OCI-LY1 (cell line): Measurements from ENCODE around the gene VAV3.

ENCODE experiments used
- H2AFZ ChIP-seq: fragments of 200-600 bp; sonication (generic), shearing (Covaris generic); 2 replicates; pipeline ENCODE4 v1.6.0; 2014; ENCODE audit warnings: antibody characterized with exemption, mild to moderate bottlenecking, low read length
- H3F3A ChIP-seq: fragments of 200-600 bp; sonication (generic), shearing (Covaris generic); 2 replicates; pipeline ENCODE4 v1.6.0; 2014; ENCODE audit warnings: mild to moderate bottlenecking, antibody characterized with exemption, low read length, moderate library complexity; ENCODE audit not compliant: insufficient read depth
- H3K27ac ChIP-seq: fragments of 200-600 bp; sonication (generic); 2 replicates; pipeline ENCODE4 v1.5.1; 2014; ENCODE audit warnings: low read length, mixed run types, mild to moderate bottlenecking, low read depth; ENCODE audit not compliant: poor library complexity, severe bottlenecking
- H3K27me3 ChIP-seq: fragments of 200-600 bp; sonication (generic); 2 replicates; pipeline ENCODE4 v1.6.0; 2014; ENCODE audit warnings: antibody characterized with exemption, mild to moderate bottlenecking, low read length, moderate library complexity; ENCODE audit not compliant: insufficient read depth
- H3K36me3 ChIP-seq: fragments of 200-600 bp; sonication (generic); 2 replicates; pipeline ENCODE4 v1.6.1; 2014; ENCODE audit warnings: mild to moderate bottlenecking, antibody characterized with exemption, low read length, moderate library complexity, mixed read lengths; ENCODE audit not compliant: insufficient read depth
- H3K4me1 ChIP-seq: fragments of 200-600 bp; sonication (generic); 2 replicates; pipeline ENCODE4 v1.5.1; 2014; ENCODE audit warnings: mild to moderate bottlenecking, low read length, moderate library complexity; ENCODE audit not compliant: insufficient read depth, severe bottlenecking
- H3K4me2 ChIP-seq: fragments of 200-600 bp; sonication (generic), shearing (Covaris generic); 2 replicates; pipeline ENCODE4 v1.6.1; 2014; ENCODE audit warnings: low read length
- H3K4me3 ChIP-seq: fragments of 200-600 bp; sonication (generic); 2 replicates; pipeline ENCODE4 v1.5.1; 2014; ENCODE audit warnings: low read length, low read depth, mild to moderate bottlenecking, mixed read lengths; ENCODE audit not compliant: poor library complexity, severe bottlenecking
- H3K79me2 ChIP-seq: fragments of 200-600 bp; shearing (Covaris generic); 2 replicates; pipeline ENCODE4 v1.6.1; 2016; ENCODE audit warnings: mixed run types, low read length, mixed read lengths; ENCODE audit not compliant: insufficient read depth
- H3K9ac ChIP-seq: fragments of 200-600 bp; sonication (generic), shearing (Covaris generic); 2 replicates; pipeline ENCODE4 v1.6.1; 2014; ENCODE audit warnings: mild to moderate bottlenecking, low read length, mixed read lengths
- H3K9me2 ChIP-seq: fragments of 200-600 bp; sonication (generic), shearing (Covaris generic); 2 replicates; pipeline ENCODE4 v1.6.1; 2014; ENCODE audit warnings: low read depth, mild to moderate bottlenecking, low read length, mixed read lengths
- H3K9me3 ChIP-seq: fragments of 200-600 bp; shearing (Covaris generic); 2 replicates; pipeline ENCODE4 v1.6.1; 2014; ENCODE audit warnings: low read length, mixed read lengths
- H4K20me1 ChIP-seq: fragments of 200-600 bp; sonication (generic), shearing (Covaris generic); 2 replicates; pipeline ENCODE4 v1.6.0; 2016; ENCODE audit warnings: mild to moderate bottlenecking, low read length; ENCODE audit not compliant: insufficient read depth
- EZH2 ChIP-seq: fragments of 200-600 bp; sonication (generic), shearing (Covaris generic); IDR thresholded peaks from 2 replicates; pipeline ENCODE4 v1.8.0; 2017; ENCODE audit warnings: borderline replicate concordance, mixed run types, mild to moderate bottlenecking, antibody characterized with exemption, low read length, moderate library complexity, mixed read lengths
- TF ChIP-seq, protein P1 (sequence below): fragments of 200-600 bp; sonication (generic), shearing (Covaris generic); IDR thresholded peaks from 2 replicates; pipeline ENCODE4 v1.5.1; 2017; ENCODE audit warnings: mild to moderate bottlenecking, antibody characterized with exemption, low read length, moderate library complexity, mixed read lengths

VAV3 gene

DNA sequence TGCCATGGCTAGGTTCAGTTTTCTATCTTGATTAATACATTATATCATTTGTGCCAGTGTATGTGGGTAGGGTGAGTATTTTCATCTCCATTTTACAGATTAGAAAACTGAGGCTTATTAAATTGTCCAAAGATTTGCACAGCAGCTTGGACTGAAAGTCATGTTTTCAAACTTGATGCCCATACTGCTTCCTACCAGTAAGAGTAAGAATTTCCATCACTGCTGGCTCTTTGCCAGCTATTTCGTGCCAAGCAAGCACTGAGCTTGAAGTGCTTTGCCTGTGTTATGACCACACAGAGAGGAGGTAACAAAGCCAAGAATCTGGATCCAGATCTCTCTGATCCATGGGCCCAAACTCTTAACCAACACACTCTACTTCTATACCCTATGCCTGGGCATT, 295.0 kb downstream of the VAV3 start:
- H3K9ac ChIP-seq: no peak overlapping the region
- no peaks in the 10 kb centered on the region for H3K36me3 ChIP-seq

DNA sequence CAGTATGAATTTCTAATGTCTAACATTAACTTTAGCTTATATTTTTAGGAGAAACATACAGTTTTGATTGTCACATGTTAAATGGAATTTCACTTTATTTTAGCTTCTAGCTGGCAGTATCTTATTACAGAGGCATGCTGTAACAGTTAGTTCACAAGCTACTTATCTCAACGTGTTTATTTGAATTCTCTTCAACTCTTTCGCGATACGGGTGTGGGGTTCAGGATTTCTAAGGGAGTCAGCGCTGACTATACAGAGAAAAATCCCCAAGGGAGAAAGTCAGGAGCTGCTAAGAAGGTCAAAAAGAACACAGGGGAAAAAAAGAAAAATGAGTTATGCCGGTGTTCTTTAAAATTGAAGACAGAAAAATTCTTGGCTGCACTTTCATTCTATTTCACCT, 296.2 kb downstream of the VAV3 start:
- H3K79me2 ChIP-seq: no peaks in the 10 kb centered on the region
- no peaks in the 10 kb centered on the region for H3K9me2 ChIP-seq
- no peak overlapping the region for H3K4me3 ChIP-seq
- H2AFZ ChIP-seq: no peak overlapping the region
- no peak overlapping the region for H3K9ac ChIP-seq
- H3K27me3 ChIP-seq: no peaks in the 10 kb centered on the region
- no peaks in the 10 kb centered on the region for H3K9me3 ChIP-seq
- TF ChIP-seq, protein P1, sequence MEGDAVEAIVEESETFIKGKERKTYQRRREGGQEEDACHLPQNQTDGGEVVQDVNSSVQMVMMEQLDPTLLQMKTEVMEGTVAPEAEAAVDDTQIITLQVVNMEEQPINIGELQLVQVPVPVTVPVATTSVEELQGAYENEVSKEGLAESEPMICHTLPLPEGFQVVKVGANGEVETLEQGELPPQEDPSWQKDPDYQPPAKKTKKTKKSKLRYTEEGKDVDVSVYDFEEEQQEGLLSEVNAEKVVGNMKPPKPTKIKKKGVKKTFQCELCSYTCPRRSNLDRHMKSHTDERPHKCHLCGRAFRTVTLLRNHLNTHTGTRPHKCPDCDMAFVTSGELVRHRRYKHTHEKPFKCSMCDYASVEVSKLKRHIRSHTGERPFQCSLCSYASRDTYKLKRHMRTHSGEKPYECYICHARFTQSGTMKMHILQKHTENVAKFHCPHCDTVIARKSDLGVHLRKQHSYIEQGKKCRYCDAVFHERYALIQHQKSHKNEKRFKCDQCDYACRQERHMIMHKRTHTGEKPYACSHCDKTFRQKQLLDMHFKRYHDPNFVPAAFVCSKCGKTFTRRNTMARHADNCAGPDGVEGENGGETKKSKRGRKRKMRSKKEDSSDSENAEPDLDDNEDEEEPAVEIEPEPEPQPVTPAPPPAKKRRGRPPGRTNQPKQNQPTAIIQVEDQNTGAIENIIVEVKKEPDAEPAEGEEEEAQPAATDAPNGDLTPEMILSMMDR: no peak
- no peak for TF ChIP-seq EZH2
- peaks cover 31% of the 10 kb centered on the region for H3K4me1 ChIP-seq
- H3K4me2 ChIP-seq: no peak overlapping the region
- no peaks in the 10 kb centered on the region for H3F3A ChIP-seq
- no peaks in the 10 kb centered on the region for H4K20me1 ChIP-seq
- no peaks in the 10 kb centered on the region for H3K36me3 ChIP-seq
- H3K27ac ChIP-seq: peak overlapping the region; percentile 24

More for the DNA sequence above, 295.0 kb downstream of the VAV3 start:
- Histone ChIP-seq H2AFZ (no peak overlapping the region), H3K4me2 (no peak overlapping the region; the same call in 1 of the 2 replicates), H3K9me3 (no peaks in the 10 kb centered on the region), H3K27me3 (no peaks in the 10 kb centered on the region), H3K9me2 (no peaks in the 10 kb centered on the region), H4K20me1 (no peaks in the 10 kb centered on the region), H3K79me2 (no peaks in the 10 kb centered on the region), H3K4me3 (no peak overlapping the region), H3K27ac (peak overlapping the region; percentile 24), H3K4me1 (peaks cover 31% of the 10 kb centered on the region), H3F3A (no peaks in the 10 kb centered on the region)
- TF ChIP-seq, protein P1: no peak
- no peak for TF ChIP-seq EZH2

DNA sequence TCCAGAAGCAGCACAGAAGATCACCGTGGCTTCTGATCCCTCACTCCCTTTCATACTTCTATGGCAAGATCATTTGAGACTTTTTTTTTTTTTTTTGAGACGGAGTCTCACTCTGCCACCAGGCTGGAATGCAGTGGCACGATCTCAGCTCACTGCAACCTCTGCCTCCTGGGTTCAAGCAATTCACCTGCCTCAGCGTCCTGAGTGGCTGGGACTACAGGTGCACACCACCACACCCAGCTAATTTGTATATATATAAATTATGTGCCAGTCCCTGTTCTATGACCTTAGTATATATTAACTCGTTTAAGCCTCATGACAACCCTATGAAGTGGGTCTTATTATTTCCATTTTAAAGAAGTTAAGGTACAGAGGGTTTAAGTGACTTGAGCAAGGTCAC, 298.5 kb downstream of the VAV3 start:
- Histone ChIP-seq H2AFZ (no peak overlapping the region), H3K36me3 (no peaks in the 10 kb centered on the region), H3K4me1 (peaks cover 31% of the 10 kb centered on the region), H3K79me2 (no peaks in the 10 kb centered on the region), H3K4me3 (no peak overlapping the region), H3F3A (no peaks in the 10 kb centered on the region), H3K9me3 (no peaks in the 10 kb centered on the region), H3K4me2 (no peak overlapping the region), H3K9ac (no peak overlapping the region), H3K27ac (no peak overlapping the region), H3K9me2 (no peaks in the 10 kb centered on the region), H4K20me1 (no peaks in the 10 kb centered on the region), H3K27me3 (no peaks in the 10 kb centered on the region)
- TF ChIP-seq, protein P1: no peak
- no peak for TF ChIP-seq EZH2
